Esophagus muscularis mucosa (tissue), 4 donors: Measurements from ENCODE around the gene MRFAP1L1. TPM values are rescaled to one million over a fixed set of nuclear protein-coding genes. Genes with fewer than 3 reads are reported as not detected.
"Not testable (repeated sequence)": the region's sequence is repeated elsewhere in the genome, so short reads cannot be mapped to it uniquely, and the experiment has no call there.

Experiments used
- DNase-seq: peaks from one replicate; pipeline ENCODE4 v3.0.0-alpha.2; 2017; ENCODE audit errors: extremely low spot score
- H3K27ac ChIP-seq, 4 donors: fragments of 200-600 bp; sonication (generic); replicated peaks in 1 of 4; 1 replicate in 3 of 4; 2 replicates in 1 of 4; pipeline ENCODE4 v1.5.1; 2016 to 2019; ENCODE audit warnings: mild to moderate bottlenecking in 1 of 4
- H3K27me3 ChIP-seq, 4 donors: fragments of 200-600 bp; sonication (generic); one replicate each; pipeline versions ENCODE4 v1.5.1 to v1.6.0; 2016 to 2019
- H3K36me3 ChIP-seq, 4 donors: fragments of 200-600 bp; sonication (generic); one replicate each; pipeline ENCODE4 v1.5.1; 2016 to 2019
- H3K4me1 ChIP-seq, 4 donors: fragments of 200-600 bp; sonication (generic); one replicate each; pipeline ENCODE4 v1.5.1; 2016 to 2019
- H3K4me3 ChIP-seq, 4 donors: fragments of 200-600 bp; sonication (generic); 1 replicate in 2 of 4; 2 replicates in 2 of 4; pipeline ENCODE4 v1.5.1; 2016 to 2019; ENCODE audit warnings: mild to moderate bottlenecking in 4 of 4, moderate library complexity in 1 of 4
- H3K9me3 ChIP-seq, 4 donors: fragments of 200-600 bp; sonication (generic); 1 replicate in 3 of 4; 2 replicates in 1 of 4; pipeline ENCODE4 v1.5.1; 2016 to 2019
- CTCF ChIP-seq, 3 experiments: fragments of 200-600 bp in 2 of 3; fragments of 450-650 bp in 1 of 3; sonication (generic) in 2 of 3; IDR thresholded peaks; one replicate each; pipeline ENCODE4 v1.5.1; 2017 to 2019; ENCODE audit warnings: antibody characterized with exemption in 3 of 3, mild to moderate bottlenecking in 2 of 3, moderate library complexity in 1 of 3
- EP300 ChIP-seq: sonication (generic); formaldehyde crosslinking; IDR thresholded peaks from one replicate; pipeline ENCODE4 v1.6.1; 2017; ENCODE audit warnings: antibody characterized with exemption
- POLR2A ChIP-seq: fragments of 450-650 bp; IDR thresholded peaks from one replicate; pipeline ENCODE4 v1.6.1; 2017; ENCODE audit warnings: antibody characterized with exemption, moderate library complexity, mild to moderate bottlenecking, low read depth
- POLR2AphosphoS5 ChIP-seq, 2 donors: sonication (generic); formaldehyde crosslinking; IDR thresholded peaks; one replicate each; pipeline ENCODE4 v1.6.1; 2017; ENCODE audit warnings: antibody characterized with exemption in 2 of 2
- WGBS: methylation state at CpG from one replicate; pipeline ENCODE4 v1.1.5; 2018; 5-methylcytosine and 5-hydroxymethylcytosine counted together
- intact Hi-C: fragments of 100-400 bp; cut with DNase I; formaldehyde crosslinking; loops from one replicate; pipeline ENCODE4 v1.15.1; 2023
- total RNA-seq, 4 donors: library from RNA; depleted of rRNA; stranded (reverse); fragments of >200 nt; gene quantifications; one replicate each; pipeline versions ENCODE4 v1.1.0 to v1.2.1, GENCODE V29; 2016

MRFAP1L1 gene
- total RNA-seq, 4 donors from 2014 or later: 55.2 to 60.0 (median 57.0) TPM

GRCh38 chr4:6727943-6728250 lies 18.2 kb upstream of the MRFAP1L1 start:
- Histone ChIP-seq H3K36me3 (no peaks in the 10 kb centered on the region), H3K27ac (no peak overlapping the region), H3K4me3 (no peak overlapping the region), H3K27me3 (no peaks in the 10 kb centered on the region), H3K4me1 (peaks cover 6 to 17% (median 17%) of the 10 kb centered on the region in 4 donors), H3K9me3 (no peaks in the 10 kb centered on the region)
- DNase-seq: no peak
- 68% methylated on average over 3 of the region's 3 CpGs for WGBS
- no peak for TF ChIP-seq CTCF (IDR thresholded peaks at IDR 0.05)
- no peak for TF ChIP-seq EP300
- TF ChIP-seq POLR2AphosphoS5 (IDR thresholded peaks at IDR 0.05): no peak
- TF ChIP-seq POLR2A: no peak
- intact Hi-C loops: no loop called here

GRCh38 chr4:6727081-6727942 lies 17.6 kb upstream of the MRFAP1L1 start:
- peak overlapping the region in 2 of 4 donors; percentile 20 to 26 for H3K4me3 ChIP-seq

GRCh38 chr4:6725427-6725961 lies 15.8 kb upstream of the MRFAP1L1 start:
- DNase-seq, H3K36me3 ChIP-seq, H3K4me3 ChIP-seq, intact Hi-C loops, H3K27me3 ChIP-seq, H3K9me3 ChIP-seq, H3K27ac ChIP-seq: not testable (repeated sequence)
- H3K4me1 ChIP-seq: peaks cover under 1 to 13% (median 10%) of the 10 kb centered on the region in 4 donors
- WGBS: 92% methylated on average over 16 of the region's 16 CpGs

More at GRCh38 chr4:6727081-6727942, 17.6 kb upstream of the MRFAP1L1 start:
- 47% methylated on average over 21 of the region's 31 CpGs for WGBS
- H3K27me3 ChIP-seq: no peaks in the 10 kb centered on the region
- intact Hi-C loops: no loop called here
- no peaks in the 10 kb centered on the region for H3K36me3 ChIP-seq
- TF ChIP-seq POLR2A (no peak), CTCF (IDR thresholded peaks at IDR 0.05) (no peak), POLR2AphosphoS5 (IDR thresholded peaks at IDR 0.05) (peak in 1 of 2 donors; percentile 27)
- H3K27ac ChIP-seq: peak overlapping the region in 2 of 4 donors; percentile 47 to 55
- no peaks in the 10 kb centered on the region for H3K9me3 ChIP-seq
- peaks cover under 1 to 11% (median 11%) of the 10 kb centered on the region in 4 donors for H3K4me1 ChIP-seq
- peak; percentile 81 for DNase-seq

- H3K4me3 ChIP-seq: no peak overlapping the region
- DNase-seq: no peak
- WGBS: 88% methylated on average over 19 of the region's 21 CpGs
- H3K27me3 ChIP-seq: no peaks in the 10 kb centered on the region
- no peaks in the 10 kb centered on the region for H3K9me3 ChIP-seq
- H3K4me1 ChIP-seq: peaks cover 7 to 21% (median 16%) of the 10 kb centered on the region in 4 donors
- TF ChIP-seq CTCF (IDR thresholded peaks at IDR 0.05): no peak
- no peak for TF ChIP-seq EP300
- no peak for TF ChIP-seq POLR2A
- TF ChIP-seq POLR2AphosphoS5 (IDR thresholded peaks at IDR 0.05): no peak
- no peaks in the 10 kb centered on the region for H3K36me3 ChIP-seq
- H3K27ac ChIP-seq: no peak overlapping the region
- intact Hi-C loops: loop anchor here (5.0 kb wide), 1 partner anchor 248 kb away; no protein-coding TSS in a partner anchor
Observed at GRCh38 chr4:6724421-6725111, 14.9 kb upstream of the MRFAP1L1 start.

GRCh38 chr4:6723851-6724250 lies 14.2 kb upstream of the MRFAP1L1 start:
- H3K27ac ChIP-seq: no peak overlapping the region
- H3K27me3 ChIP-seq: no peaks in the 10 kb centered on the region
- 94% methylated on average over 5 of the region's 8 CpGs for WGBS
- intact Hi-C loops: loop anchor here (5.0 kb wide), 1 partner anchor 248 kb away; no protein-coding TSS in a partner anchor
- H3K36me3 ChIP-seq: no peaks in the 10 kb centered on the region
- no peaks in the 10 kb centered on the region for H3K9me3 ChIP-seq
- no peak for DNase-seq
- peaks cover 7 to 21% (median 16%) of the 10 kb centered on the region in 4 donors for H3K4me1 ChIP-seq
- no peak for TF ChIP-seq CTCF (IDR thresholded peaks at IDR 0.05)
- no peak for TF ChIP-seq POLR2A
- TF ChIP-seq POLR2AphosphoS5 (IDR thresholded peaks at IDR 0.05): no peak
- no peak for TF ChIP-seq EP300
- H3K4me3 ChIP-seq: no peak overlapping the region
